PC-3 (cell line): ENCODE data around the gene NPBWR2. TPM values are rescaled to one million over a fixed set of nuclear protein-coding genes. Genes with fewer than 3 reads are reported as not detected.
A peak's percentile ranks its signal among the peaks of the same experiment; 100 is the strongest.

Experiments
- ATAC-seq: fragments of 200-7000 bp; cut with Tn5 transposase; 2 replicates; pipeline ENCODE4 v1.9.1; 2020; ENCODE audit warnings: mild to moderate bottlenecking, moderate library complexity
- BruUV-seq: library from RNA; stranded (reverse); fragments of 400-500 nt; replicated peaks from 2 replicates; lab custom pipeline; 2021; lab: Mats Ljungman, UMichigan
- CTCF ChIA-PET: fragments of 300-600 bp; sonication (Branson Sonifier 250); formaldehyde crosslinking; loops from one replicate; lab custom pipeline; 2022; ENCODE audit warnings: antibody characterized with exemption; lab: Charles Lee
- POLR2A ChIA-PET: fragments of 300-600 bp; sonication (Branson Sonifier 250); formaldehyde crosslinking; loops from one replicate; lab custom pipeline; 2022; ENCODE audit warnings: antibody characterized with exemption; ENCODE audit not compliant: unreplicated experiment; lab: Charles Lee
- DNase-seq: peaks from one replicate; pipeline ENCODE4 v3.0.0-alpha.2; 2015
- H2AFZ ChIP-seq: fragments of 300-600 bp; sonication (generic); 2 replicates; pipeline ENCODE4 v1.6.0; 2016; ENCODE audit warnings: antibody characterized with exemption, low read length
- H3F3A ChIP-seq: fragments of 300-600 bp; sonication (generic); one replicate; pipeline ENCODE4 v1.6.0; 2017; ENCODE audit warnings: antibody characterized with exemption, low read length, control low read depth, mild to moderate bottlenecking; ENCODE audit not compliant: unreplicated experiment
- H3K27ac ChIP-seq: fragments of 300-600 bp; sonication (generic); 2 replicates; pipeline ENCODE4 v1.5.1; 2016; ENCODE audit warnings: mild to moderate bottlenecking, low read length
- H3K27me3 ChIP-seq: fragments of 300-600 bp; sonication (generic); 2 replicates; pipeline ENCODE4 v1.6.1; 2016; ENCODE audit warnings: low read length, mixed read lengths
- H3K36me3 ChIP-seq: fragments of 300-600 bp; sonication (generic); 2 replicates; pipeline ENCODE4 v1.6.1; 2016; ENCODE audit warnings: low read depth, mixed run types, low read length, mixed read lengths
- H3K4me1 ChIP-seq: fragments of 300-600 bp; sonication (generic); 2 replicates; pipeline ENCODE4 v1.5.1; 2016; ENCODE audit warnings: low read length; ENCODE audit not compliant: insufficient read depth
- H3K4me2 ChIP-seq: fragments of 300-600 bp; sonication (generic); 2 replicates; pipeline ENCODE4 v1.6.0; 2016; ENCODE audit warnings: low read length
- H3K4me3 ChIP-seq: fragments of 300-600 bp; sonication (generic); 2 replicates; pipeline ENCODE4 v1.5.1; 2016; ENCODE audit warnings: mild to moderate bottlenecking, low read length, mixed read lengths
- H3K79me2 ChIP-seq: fragments of 300-600 bp; sonication (generic); 2 replicates; pipeline ENCODE4 v1.6.1; 2017; ENCODE audit warnings: low read length, mixed read lengths
- H3K9ac ChIP-seq: fragments of 300-600 bp; sonication (generic); 2 replicates; pipeline ENCODE4 v1.6.0; 2016; ENCODE audit warnings: mild to moderate bottlenecking, low read length
- H3K9me2 ChIP-seq: fragments of 300-600 bp; sonication (generic); replicated peaks from 2 replicates; pipeline ENCODE4 v1.6.1; 2016; ENCODE audit warnings: mixed run types, low read length, mixed read lengths
- H3K9me3 ChIP-seq: fragments of 300-600 bp; sonication (generic); 2 replicates; pipeline ENCODE4 v1.6.1; 2016; ENCODE audit warnings: low read length, mixed read lengths
- H4K20me1 ChIP-seq: fragments of 300-600 bp; sonication (generic); 2 replicates; pipeline ENCODE4 v1.6.1; 2016; ENCODE audit warnings: low read length, mixed read lengths
- EZH2 ChIP-seq: fragments of 300-600 bp; sonication (generic); IDR thresholded peaks from one replicate; pipeline ENCODE4 v1.6.1; 2017; ENCODE audit warnings: antibody characterized with exemption, mild to moderate bottlenecking, low read length; ENCODE audit not compliant: unreplicated experiment
- EZH2phosphoT487 ChIP-seq: fragments of 300-600 bp; sonication (generic); IDR thresholded peaks from 2 replicates; pipeline ENCODE4 v1.6.1; 2018; ENCODE audit warnings: mild to moderate bottlenecking, antibody characterized with exemption, low read length, borderline replicate concordance
- intact Hi-C: fragments of 100-400 bp; cut with micrococcal nuclease; formaldehyde crosslinking; loops from 2 replicates; pipeline ENCODE4 v1.9.0; 2023
- total RNA-seq: library from RNA; depleted of rRNA; stranded (reverse); fragments of >200 nt; gene quantifications from 2 replicates; pipeline ENCODE4 v1.2.3, GENCODE V29; 2014
- TF ChIP-seq, protein P1 (sequence below): fragments of 300-600 bp; sonication (generic); conservative IDR thresholded peaks from 2 replicates; pipeline ENCODE4 v1.5.1; 2017; ENCODE audit warnings: antibody characterized with exemption, low read depth, mild to moderate bottlenecking, low read length

NPBWR2 gene
- total RNA-seq, 1 experiment from 2014 or later = not detected

DNA sequence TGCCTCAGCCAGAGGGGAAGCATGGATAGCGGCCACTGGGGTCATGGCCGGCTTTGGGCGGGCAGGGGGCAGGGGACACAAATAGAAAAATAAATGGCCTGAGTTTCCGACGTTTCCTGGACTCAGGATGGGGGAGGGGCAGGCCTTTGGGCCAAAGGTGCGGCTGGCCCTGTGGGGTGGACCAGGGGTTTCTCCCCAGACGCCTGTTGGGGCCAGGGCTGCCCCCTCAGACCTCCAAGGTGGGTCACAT is 50.8 kb downstream of the NPBWR2 start:
- no peak for ATAC-seq
- Histone ChIP-seq H3K9ac (no peak overlapping the region), H3K9me2 (no peaks in the 10 kb centered on the region), H4K20me1 (no peaks in the 10 kb centered on the region), H3F3A (no peaks in the 10 kb centered on the region), H3K27ac (no peak overlapping the region), H3K4me1 (peaks cover 10% of the 10 kb centered on the region), H3K9me3 (no peaks in the 10 kb centered on the region), H3K4me3 (no peak overlapping the region), H3K4me2 (no peak overlapping the region), H3K79me2 (no peaks in the 10 kb centered on the region), H2AFZ (no peak overlapping the region), H3K27me3 (no peaks in the 10 kb centered on the region), H3K36me3 (no peaks in the 10 kb centered on the region)
- ChIA-PET CTCF (no interaction called here), POLR2A (no interaction called here)
- intact Hi-C loops = no loop called here
- DNase-seq = no peak
- no TSS peak for BruUV-seq
- TF ChIP-seq, protein P1, sequence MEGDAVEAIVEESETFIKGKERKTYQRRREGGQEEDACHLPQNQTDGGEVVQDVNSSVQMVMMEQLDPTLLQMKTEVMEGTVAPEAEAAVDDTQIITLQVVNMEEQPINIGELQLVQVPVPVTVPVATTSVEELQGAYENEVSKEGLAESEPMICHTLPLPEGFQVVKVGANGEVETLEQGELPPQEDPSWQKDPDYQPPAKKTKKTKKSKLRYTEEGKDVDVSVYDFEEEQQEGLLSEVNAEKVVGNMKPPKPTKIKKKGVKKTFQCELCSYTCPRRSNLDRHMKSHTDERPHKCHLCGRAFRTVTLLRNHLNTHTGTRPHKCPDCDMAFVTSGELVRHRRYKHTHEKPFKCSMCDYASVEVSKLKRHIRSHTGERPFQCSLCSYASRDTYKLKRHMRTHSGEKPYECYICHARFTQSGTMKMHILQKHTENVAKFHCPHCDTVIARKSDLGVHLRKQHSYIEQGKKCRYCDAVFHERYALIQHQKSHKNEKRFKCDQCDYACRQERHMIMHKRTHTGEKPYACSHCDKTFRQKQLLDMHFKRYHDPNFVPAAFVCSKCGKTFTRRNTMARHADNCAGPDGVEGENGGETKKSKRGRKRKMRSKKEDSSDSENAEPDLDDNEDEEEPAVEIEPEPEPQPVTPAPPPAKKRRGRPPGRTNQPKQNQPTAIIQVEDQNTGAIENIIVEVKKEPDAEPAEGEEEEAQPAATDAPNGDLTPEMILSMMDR = no peak
- no peak for TF ChIP-seq EZH2phosphoT487
- no peak for TF ChIP-seq EZH2

DNA sequence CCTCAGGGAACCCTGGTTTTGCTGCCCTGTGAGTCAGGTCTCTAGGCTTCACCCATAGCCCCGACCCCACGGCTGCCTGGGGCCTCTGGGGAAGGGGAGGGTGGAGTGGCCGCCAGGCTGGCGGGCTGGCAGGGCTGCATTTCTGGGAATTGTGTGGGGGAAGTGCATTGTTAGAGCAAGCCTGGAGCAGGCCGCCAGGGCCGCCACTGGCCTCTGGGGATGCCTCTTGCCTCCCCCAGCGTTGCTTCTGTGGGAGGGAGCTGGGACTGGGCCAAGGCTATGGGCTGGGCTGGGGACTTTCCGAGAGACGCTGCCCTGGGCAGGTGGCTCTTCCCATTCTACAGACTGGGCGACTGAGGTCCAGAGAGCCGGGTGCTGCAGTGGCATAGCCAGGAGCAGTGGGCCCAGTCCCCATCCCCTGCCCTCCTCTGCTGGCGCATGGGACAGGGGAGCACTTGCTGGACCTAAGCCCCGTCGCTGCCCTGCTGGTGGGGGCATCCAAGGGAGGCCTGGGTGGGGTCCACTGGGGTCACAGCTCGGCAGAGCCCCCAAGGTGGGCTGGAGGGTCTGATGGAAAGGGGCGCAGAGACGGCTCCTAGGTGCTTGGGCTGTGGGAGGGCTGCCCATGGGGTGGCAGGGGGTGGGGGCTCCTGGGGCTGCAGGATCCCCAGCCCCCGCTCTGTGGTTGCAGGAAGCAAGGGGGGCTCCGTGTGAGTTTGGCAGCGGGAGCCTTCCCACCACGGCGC is 51.3 kb downstream of the NPBWR2 start:
- Histone ChIP-seq H3K79me2 (no peaks in the 10 kb centered on the region), H3K4me1 (peaks cover 10% of the 10 kb centered on the region), H4K20me1 (no peaks in the 10 kb centered on the region), H3K9me2 (no peaks in the 10 kb centered on the region), H3K9me3 (no peaks in the 10 kb centered on the region), H3K4me3 (no peak overlapping the region), H3K27ac (no peak overlapping the region), H3K36me3 (no peaks in the 10 kb centered on the region), H3K27me3 (no peaks in the 10 kb centered on the region), H3F3A (no peaks in the 10 kb centered on the region), H3K4me2 (no peak overlapping the region), H3K9ac (no peak overlapping the region), H2AFZ (no peak overlapping the region)
- TF ChIP-seq EZH2 (no peak), EZH2phosphoT487 (no peak)
- TF ChIP-seq, protein P1 = no peak
- ATAC-seq (no peak), DNase-seq (peak; percentile 10)
- BruUV-seq = no TSS peak
- ChIA-PET CTCF (no interaction called here), POLR2A (no interaction called here)
- intact Hi-C loops = no loop called here

DNA sequence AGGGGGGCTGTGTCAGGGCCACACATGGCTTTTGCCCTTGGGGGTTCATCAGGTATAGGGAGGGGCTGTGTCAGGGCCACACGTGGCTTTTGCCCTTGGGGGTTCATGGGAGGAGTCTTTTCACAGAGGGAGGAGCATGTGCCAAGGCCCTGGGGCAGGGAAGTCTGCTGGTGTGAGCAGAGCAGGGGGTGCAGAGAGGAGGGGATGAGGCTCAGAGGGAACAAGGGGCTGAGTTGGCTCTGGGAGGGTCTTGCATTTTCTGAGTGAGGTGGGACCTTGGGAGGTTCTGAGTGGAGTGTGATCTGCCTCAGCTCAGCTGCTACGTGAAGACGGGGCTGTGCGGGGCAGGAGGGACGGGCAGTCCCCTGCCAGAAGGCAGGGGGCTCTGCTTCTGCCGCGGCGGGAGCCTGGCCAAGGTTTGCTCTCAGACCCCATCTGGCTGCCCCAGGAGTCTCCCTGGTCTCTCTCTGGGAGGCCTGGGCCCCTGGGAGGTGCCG is 51.9 kb downstream of the NPBWR2 start:
- no peak overlapping the region for H3K27ac ChIP-seq
- peaks cover 10% of the 10 kb centered on the region for H3K4me1 ChIP-seq
- H3F3A ChIP-seq = no peaks in the 10 kb centered on the region
- no TSS peak for BruUV-seq
- no peaks in the 10 kb centered on the region for H3K79me2 ChIP-seq
- H3K4me3 ChIP-seq = no peak overlapping the region
- DNase-seq (no peak), ATAC-seq (no peak)
- no peak overlapping the region for H3K4me2 ChIP-seq
- ChIA-PET POLR2A (no interaction called here), CTCF (interaction anchor here (0.6 kb wide), 1 partner anchor 180 kb away, joined by 3 read pairs; no protein-coding TSS in a partner anchor)
- H2AFZ ChIP-seq = no peak overlapping the region
- H3K9me2 ChIP-seq = no peaks in the 10 kb centered on the region
- no peak overlapping the region for H3K9ac ChIP-seq
- no peaks in the 10 kb centered on the region for H3K27me3 ChIP-seq
- intact Hi-C loops = no loop called here
- TF ChIP-seq, protein P1 = no peak
- TF ChIP-seq EZH2 (no peak), EZH2phosphoT487 (no peak)
- H4K20me1 ChIP-seq = no peaks in the 10 kb centered on the region
- no peaks in the 10 kb centered on the region for H3K36me3 ChIP-seq
- H3K9me3 ChIP-seq = no peaks in the 10 kb centered on the region
